Muscle of leg (tissue), 11 donors: ENCODE measurements around the gene TRIM45. TPM values are rescaled to one million over a fixed set of nuclear protein-coding genes. Genes with fewer than 3 reads are reported as not detected.
"Not testable (repeated sequence)": the region's sequence is repeated elsewhere in the genome, so short reads cannot be mapped to it uniquely, and the experiment has no call there.

Experiments
- DNase-seq: peaks from one replicate; pipeline ENCODE4 v3.0.0; 2013
- H3K27ac ChIP-seq: one replicate; pipeline ENCODE4 v1.5.1; 2013; ENCODE audit warnings: mild to moderate bottlenecking, low read length, control low read depth
- H3K27me3 ChIP-seq: one replicate; pipeline ENCODE4 v1.6.1; 2013; ENCODE audit warnings: low read length; ENCODE audit not compliant: control insufficient read depth, insufficient read depth
- H3K36me3 ChIP-seq: one replicate; pipeline ENCODE4 v1.6.1; 2013; ENCODE audit warnings: low read length; ENCODE audit not compliant: control insufficient read depth, insufficient read depth
- H3K4me1 ChIP-seq: one replicate; pipeline ENCODE4 v1.6.1; 2013; ENCODE audit warnings: low read length; ENCODE audit not compliant: control insufficient read depth, insufficient read depth
- H3K4me3 ChIP-seq: one replicate; pipeline ENCODE4 v1.5.1; 2013; ENCODE audit warnings: low read length, control low read depth
- H3K9me3 ChIP-seq: replicated peaks from 2 replicates; pipeline ENCODE4 v1.6.1; 2013; ENCODE audit warnings: low read depth, low read length; ENCODE audit not compliant: control insufficient read depth
- WGBS: methylation state at CpG from one replicate; pipeline ENCODE4 v1.1.5; 2013; ENCODE audit warnings: missing lambda C conversion rate; ENCODE audit not compliant: insufficient coverage; 5-methylcytosine and 5-hydroxymethylcytosine counted together
- polyA plus RNA-seq, 8 donors: library from polyadenylated mRNA; unstranded; fragments of 120-200 nt; gene quantifications; one replicate each; pipeline versions ENCODE4 v1.2.1 to v1.2.3, GENCODE V29; 2013; ENCODE audit warnings: inconsistent platforms in 1 of 8, low replicate concordance in 1 of 8; ENCODE audit not compliant: insufficient read length in 8 of 8, insufficient read depth in 1 of 8
- total RNA-seq: library from RNA; stranded (reverse); fragments of 120-200 nt; gene quantifications from one replicate; pipeline ENCODE4 v1.2.4, GENCODE V29; 2013

The TRIM45 gene
- total and polyA plus RNA-seq, 9 donors: 15.7 to 25.5 (median 20.3) TPM

DNA sequence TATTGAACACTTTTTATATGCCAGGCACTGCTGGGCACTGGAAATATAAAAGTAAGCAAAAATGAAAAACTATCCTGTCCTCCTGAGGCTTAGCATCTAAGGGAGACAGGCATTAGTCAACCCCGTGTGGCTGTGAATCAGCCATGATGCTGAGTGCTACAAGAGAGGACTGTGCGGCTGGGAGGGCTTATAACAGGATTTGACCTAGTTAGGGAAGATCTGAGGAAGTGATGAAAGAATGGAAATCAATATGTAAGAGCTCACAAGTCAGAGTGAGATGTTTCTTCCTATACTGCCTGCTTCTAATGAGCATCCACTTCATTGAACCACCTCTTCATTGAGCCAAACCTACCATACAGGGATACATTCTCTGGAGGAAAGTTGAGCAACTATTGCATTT, 15.1 kb downstream of the TRIM45 start:
- Histone ChIP-seq H3K27ac (no peak overlapping the region), H3K4me3 (no peak overlapping the region), H3K27me3 (no peaks in the 10 kb centered on the region), H3K4me1 (no peaks in the 10 kb centered on the region), H3K36me3 (peaks cover 47% of the 10 kb centered on the region), H3K9me3 (no peaks in the 10 kb centered on the region)
- no peak for DNase-seq
- WGBS: 90% methylated on average over 2 of the region's 2 CpGs

- H3K27ac ChIP-seq: no peak overlapping the region
These were observed 15.8 kb downstream of the TRIM45 start for GRCh38 chr1:117105722-117106121.

GRCh38 chr1:117104986-117105385, 16.6 kb downstream of the TRIM45 start:
- Histone ChIP-seq H3K27me3 (no peaks in the 10 kb centered on the region), H3K36me3 (peaks cover 42% of the 10 kb centered on the region), H3K4me3 (no peak overlapping the region), H3K27ac (no peak overlapping the region), H3K9me3 (no peaks in the 10 kb centered on the region), H3K4me1 (no peaks in the 10 kb centered on the region)
- 38% methylated on average over 3 of the region's 3 CpGs for WGBS
- no peak for DNase-seq

More at GRCh38 chr1:117105722-117106121, 15.8 kb downstream of the TRIM45 start:
- Histone ChIP-seq H3K27me3 (no peaks in the 10 kb centered on the region), H3K9me3 (no peaks in the 10 kb centered on the region), H3K36me3 (peaks cover 45% of the 10 kb centered on the region), H3K4me1 (no peaks in the 10 kb centered on the region), H3K4me3 (no peak overlapping the region)
- DNase-seq: no peak

DNA sequence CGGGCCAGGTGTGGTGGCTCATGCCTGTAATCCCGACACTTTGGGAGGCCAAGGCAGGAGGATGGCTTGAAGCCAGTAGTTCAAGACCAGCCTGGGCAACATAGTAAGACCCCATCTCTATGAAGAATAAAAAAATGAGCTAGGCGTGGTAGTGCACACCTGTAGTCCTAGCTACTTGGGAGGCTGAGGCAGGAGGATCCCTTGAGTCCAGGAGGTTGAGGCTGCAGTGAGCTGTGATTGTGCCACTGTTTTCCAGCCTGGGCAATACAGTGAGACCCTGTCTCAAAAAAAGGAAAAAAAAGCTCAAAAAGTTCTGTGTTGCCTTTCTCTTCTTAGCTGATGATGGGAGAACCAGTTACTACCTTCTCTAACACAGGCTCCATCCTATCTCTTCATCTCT, 19.7 kb downstream of the TRIM45 start:
- H3K27ac ChIP-seq, H3K4me1 ChIP-seq, H3K27me3 ChIP-seq, H3K9me3 ChIP-seq, DNase-seq, H3K4me3 ChIP-seq: not testable (repeated sequence)
- H3K36me3 ChIP-seq: peaks cover 23% of the 10 kb centered on the region
- WGBS: 100% methylated on average over 2 of the region's 3 CpGs

DNA sequence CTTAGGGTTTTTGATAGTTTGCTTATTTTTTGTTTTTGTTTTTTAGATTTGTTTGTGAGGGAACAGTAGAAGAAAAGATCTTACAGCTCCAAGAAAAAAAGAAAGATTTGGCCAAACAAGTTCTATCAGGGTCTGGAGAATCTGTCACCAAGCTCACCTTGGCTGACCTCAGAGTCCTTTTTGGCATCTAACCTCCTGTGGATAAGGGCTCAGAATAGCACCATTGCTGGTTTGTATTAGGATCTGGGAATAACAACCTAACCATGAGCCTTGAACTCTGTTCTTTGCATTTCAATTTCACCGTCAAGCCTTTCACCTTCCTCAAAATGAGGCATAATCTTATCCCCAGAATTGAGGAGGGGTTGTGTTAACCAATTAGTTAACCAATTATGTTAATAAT, 20.2 kb downstream of the TRIM45 start:
- no peak for DNase-seq
- H3K27ac ChIP-seq: no peak overlapping the region
- no peaks in the 10 kb centered on the region for H3K4me1 ChIP-seq
- H3K9me3 ChIP-seq: no peaks in the 10 kb centered on the region
- WGBS: no CpG with 5 or more reads among the region's 1 CpG
- H3K4me3 ChIP-seq: no peak overlapping the region
- no peaks in the 10 kb centered on the region for H3K27me3 ChIP-seq
- H3K36me3 ChIP-seq: peaks cover 23% of the 10 kb centered on the region

GRCh38 chr1:117098287-117098890, 23.2 kb downstream of the TRIM45 start:
- Histone ChIP-seq H3K36me3 (peaks cover 25% of the 10 kb centered on the region), H3K27ac (no peak overlapping the region)
- no CpG with 5 or more reads among the region's 4 CpGs for WGBS

GRCh38 chr1:117097443-117097842, 24.1 kb downstream of the TRIM45 start:
- H3K4me1 ChIP-seq: peaks cover 12% of the 10 kb centered on the region
- no peak overlapping the region for H3K27ac ChIP-seq
- H3K4me3 ChIP-seq: no peak overlapping the region
- peaks cover 21% of the 10 kb centered on the region for H3K36me3 ChIP-seq
- no peak for DNase-seq
- no peaks in the 10 kb centered on the region for H3K9me3 ChIP-seq
- H3K27me3 ChIP-seq: no peaks in the 10 kb centered on the region
- WGBS: 100% methylated on average over 1 of the region's 4 CpGs

More at GRCh38 chr1:117098287-117098890, 23.2 kb downstream of the TRIM45 start:
- H3K9me3 ChIP-seq: no peaks in the 10 kb centered on the region
- no peak for DNase-seq
- peaks cover 7% of the 10 kb centered on the region for H3K4me1 ChIP-seq
- H3K27me3 ChIP-seq: no peaks in the 10 kb centered on the region
- no peak overlapping the region for H3K4me3 ChIP-seq

GRCh38 chr1:117096951-117097408, 24.6 kb downstream of the TRIM45 start:
- Histone ChIP-seq H3K36me3 (peaks cover 19% of the 10 kb centered on the region), H3K27ac (no peak overlapping the region)
- no peak for DNase-seq

DNA sequence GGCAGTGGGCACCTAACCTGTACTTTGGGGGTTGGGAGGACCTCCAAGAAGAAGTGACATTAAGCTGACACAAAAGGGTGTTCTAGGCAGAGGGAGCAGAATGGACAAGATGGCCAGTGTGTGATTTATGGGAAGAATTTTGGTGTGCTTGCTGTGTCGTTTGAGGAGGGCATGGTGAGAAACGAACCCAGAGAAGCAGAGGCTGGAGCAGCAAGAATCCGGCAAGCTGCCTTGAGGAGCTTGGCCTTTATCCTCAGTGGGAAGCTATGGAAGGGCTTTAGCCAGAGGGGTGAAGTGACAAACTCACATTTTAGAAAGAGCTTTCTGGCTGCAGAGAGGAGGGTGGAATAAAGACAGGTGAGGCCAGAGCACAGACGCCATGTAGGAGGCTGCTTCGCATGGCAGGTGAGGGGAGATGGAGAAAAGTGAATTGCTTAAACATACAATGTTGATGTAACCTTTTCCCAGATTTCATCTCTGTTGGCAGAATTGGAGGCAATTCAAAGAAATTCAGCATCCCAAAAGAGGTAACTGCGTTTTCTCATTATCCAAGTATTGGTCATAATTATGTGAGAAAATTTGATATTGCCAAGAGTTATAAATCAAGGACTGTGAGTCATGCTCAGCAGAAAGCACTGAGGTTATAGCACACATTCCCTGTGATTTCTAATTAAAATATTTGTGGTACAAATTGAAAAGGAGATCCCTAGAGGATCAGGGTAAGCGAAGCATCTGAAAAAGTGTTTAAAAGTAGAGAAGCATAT, 26.5 kb downstream of the TRIM45 start:
- no peaks in the 10 kb centered on the region for H3K27me3 ChIP-seq
- peaks cover 12% of the 10 kb centered on the region for H3K4me1 ChIP-seq
- no peak overlapping the region for H3K27ac ChIP-seq
- H3K4me3 ChIP-seq: no peak overlapping the region
- H3K36me3 ChIP-seq: peaks cover 14% of the 10 kb centered on the region
- no peaks in the 10 kb centered on the region for H3K9me3 ChIP-seq
- 68% methylated on average over 4 of the region's 7 CpGs for WGBS
- DNase-seq: peak; percentile 47

More at GRCh38 chr1:117096951-117097408, 24.6 kb downstream of the TRIM45 start:
- peaks cover 12% of the 10 kb centered on the region for H3K4me1 ChIP-seq
- H3K4me3 ChIP-seq: no peak overlapping the region
- no peaks in the 10 kb centered on the region for H3K27me3 ChIP-seq
- WGBS: 89% methylated on average over 3 of the region's 3 CpGs
- H3K9me3 ChIP-seq: no peaks in the 10 kb centered on the region

GRCh38 chr1:117093870-117094621, 27.5 kb downstream of the TRIM45 start:
- WGBS: 84% methylated on average over 5 of the region's 6 CpGs

More at GRCh38 chr1:117093870-117094621, 27.5 kb downstream of the TRIM45 start:
- H3K36me3 ChIP-seq: peaks cover 14% of the 10 kb centered on the region
- H3K27ac ChIP-seq: peak overlapping the region; percentile 38
- H3K4me1 ChIP-seq: peaks cover 12% of the 10 kb centered on the region
- no peaks in the 10 kb centered on the region for H3K27me3 ChIP-seq
- no peak overlapping the region for H3K4me3 ChIP-seq
- H3K9me3 ChIP-seq: no peaks in the 10 kb centered on the region
- no peak for DNase-seq
